ENCODE results near the gene DMPK. TPM values are rescaled to one million over a fixed set of nuclear protein-coding genes. Genes with fewer than 3 reads are reported as not detected.

Gene DMPK
- total RNA-seq, 1 experiment from 2014 or later = 18.3 TPM

DNA sequence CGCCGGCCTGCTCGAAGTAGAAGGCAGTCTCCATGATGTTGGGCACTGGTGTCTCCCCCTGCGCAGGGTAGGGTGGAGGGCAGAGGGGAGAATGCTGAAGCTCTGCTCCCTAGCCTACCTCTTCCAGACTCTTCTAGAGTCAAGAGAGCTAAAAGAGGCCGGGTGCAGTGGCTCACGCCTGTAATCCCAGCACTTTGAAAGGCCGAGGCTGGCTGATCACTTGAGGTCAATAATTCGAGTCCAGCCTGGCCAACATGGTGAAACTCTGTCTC lies 22.6 kb upstream of the DMPK start:
- ATAC-seq (no peak), DNase-seq (no peak)
- Histone ChIP-seq H3F3A (ENCODE audit: low read length, unreplicated experiment) (no peaks in the 10 kb centered on the region), H3K4me2 (ENCODE audit: low read length) (no peak overlapping the region), H4K20me1 (ENCODE audit: low read length) (no peaks in the 10 kb centered on the region), H3K79me2 (ENCODE audit: low read length) (no peaks in the 10 kb centered on the region), H3K4me3 (ENCODE audit: low read length) (no peak overlapping the region), H3K4me1 (ENCODE audit: insufficient read depth, low read length) (peaks cover 6% of the 10 kb centered on the region), H3K9me3 (ENCODE audit: low read length) (no peaks in the 10 kb centered on the region), H2AFZ (ENCODE audit: low read length) (no peak overlapping the region), H3K36me3 (ENCODE audit: low read depth, low read length) (no peaks in the 10 kb centered on the region), H3K9me2 (replicated peaks; ENCODE audit: low read length) (no peaks in the 10 kb centered on the region), H3K27ac (ENCODE audit: low read length) (no peak overlapping the region), H3K27me3 (ENCODE audit: low read length) (no peaks in the 10 kb centered on the region), H3K9ac (ENCODE audit: low read length) (no peak overlapping the region)
- no peak for TF ChIP-seq EZH2phosphoT487 (IDR thresholded peaks at IDR 0.05; ENCODE audit: borderline replicate concordance, low read length)
- TF ChIP-seq, protein P1, sequence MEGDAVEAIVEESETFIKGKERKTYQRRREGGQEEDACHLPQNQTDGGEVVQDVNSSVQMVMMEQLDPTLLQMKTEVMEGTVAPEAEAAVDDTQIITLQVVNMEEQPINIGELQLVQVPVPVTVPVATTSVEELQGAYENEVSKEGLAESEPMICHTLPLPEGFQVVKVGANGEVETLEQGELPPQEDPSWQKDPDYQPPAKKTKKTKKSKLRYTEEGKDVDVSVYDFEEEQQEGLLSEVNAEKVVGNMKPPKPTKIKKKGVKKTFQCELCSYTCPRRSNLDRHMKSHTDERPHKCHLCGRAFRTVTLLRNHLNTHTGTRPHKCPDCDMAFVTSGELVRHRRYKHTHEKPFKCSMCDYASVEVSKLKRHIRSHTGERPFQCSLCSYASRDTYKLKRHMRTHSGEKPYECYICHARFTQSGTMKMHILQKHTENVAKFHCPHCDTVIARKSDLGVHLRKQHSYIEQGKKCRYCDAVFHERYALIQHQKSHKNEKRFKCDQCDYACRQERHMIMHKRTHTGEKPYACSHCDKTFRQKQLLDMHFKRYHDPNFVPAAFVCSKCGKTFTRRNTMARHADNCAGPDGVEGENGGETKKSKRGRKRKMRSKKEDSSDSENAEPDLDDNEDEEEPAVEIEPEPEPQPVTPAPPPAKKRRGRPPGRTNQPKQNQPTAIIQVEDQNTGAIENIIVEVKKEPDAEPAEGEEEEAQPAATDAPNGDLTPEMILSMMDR (conservative IDR thresholded peaks at IDR 0.05; ENCODE audit: low read depth, low read length) = no peak
- no peak for TF ChIP-seq EZH2 (IDR thresholded peaks at IDR 0.05; ENCODE audit: low read length, unreplicated experiment)
- no TSS peak for BruUV-seq (replicated peaks)
- intact Hi-C loops (cut with micrococcal nuclease) = no loop called here
- POLR2A ChIA-PET (ENCODE audit: unreplicated experiment) = no interaction called here
- CTCF ChIA-PET = no interaction called here

DNA sequence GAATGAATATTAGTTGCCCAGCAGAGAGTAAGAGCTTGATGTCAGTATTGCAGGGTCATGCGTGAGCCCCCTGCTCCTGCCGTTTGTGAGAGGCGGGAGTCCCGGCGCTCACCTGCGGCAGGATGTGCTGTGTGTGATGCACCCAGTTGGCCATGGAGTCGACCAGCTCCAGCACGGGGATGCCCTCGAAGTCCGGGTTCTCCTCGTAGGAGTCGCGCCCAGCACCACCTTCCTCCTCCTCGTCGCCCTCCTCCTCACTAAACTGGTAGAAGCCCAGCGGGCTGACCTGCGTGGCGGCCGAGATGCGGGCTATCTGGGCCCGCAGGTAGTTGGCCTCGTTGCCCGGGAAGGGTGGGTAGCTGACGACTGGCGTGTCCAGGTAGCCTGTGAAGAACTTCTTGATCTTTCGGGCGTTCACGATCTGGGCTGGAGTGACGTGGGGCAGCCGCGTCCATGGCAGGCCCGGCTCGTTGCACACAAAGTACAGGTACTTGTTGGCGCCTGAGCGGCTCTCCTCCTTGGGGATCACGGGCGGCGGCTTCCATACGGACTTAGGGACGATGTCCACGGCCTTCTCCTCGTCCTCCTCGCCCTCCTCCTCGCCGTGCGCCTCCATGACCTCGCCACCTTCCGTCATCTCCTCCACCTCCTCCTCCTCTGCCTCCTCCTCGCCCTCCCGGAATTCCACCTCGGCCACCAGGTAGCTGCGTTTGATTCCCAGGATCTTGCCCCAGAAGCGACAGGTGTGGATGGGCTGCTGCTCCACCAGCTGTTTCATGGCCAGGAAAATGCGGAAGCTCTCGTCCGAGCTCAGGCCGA lies 22.1 kb upstream of the DMPK start:
- no peak for ATAC-seq
- no peaks in the 10 kb centered on the region for H3K79me2 ChIP-seq (ENCODE audit: low read length)
- POLR2A ChIA-PET (ENCODE audit: unreplicated experiment) = no interaction called here
- no peaks in the 10 kb centered on the region for H3K36me3 ChIP-seq (ENCODE audit: low read depth, low read length)
- H3K27ac ChIP-seq (ENCODE audit: low read length) = no peak overlapping the region
- H4K20me1 ChIP-seq (ENCODE audit: low read length) = no peaks in the 10 kb centered on the region
- intact Hi-C loops (cut with micrococcal nuclease) = no loop called here
- H3K9me3 ChIP-seq (ENCODE audit: low read length) = no peaks in the 10 kb centered on the region
- no peaks in the 10 kb centered on the region for H3K9me2 ChIP-seq (replicated peaks; ENCODE audit: low read length)
- no peaks in the 10 kb centered on the region for H3F3A ChIP-seq (ENCODE audit: low read length, unreplicated experiment)
- H3K27me3 ChIP-seq (ENCODE audit: low read length) = no peaks in the 10 kb centered on the region
- TF ChIP-seq, protein P1 (conservative IDR thresholded peaks at IDR 0.05; ENCODE audit: low read depth, low read length) = no peak
- TF ChIP-seq EZH2phosphoT487 (IDR thresholded peaks at IDR 0.05; ENCODE audit: borderline replicate concordance, low read length) (no peak), EZH2 (IDR thresholded peaks at IDR 0.05; ENCODE audit: low read length, unreplicated experiment) (no peak)
- no peak overlapping the region for H3K9ac ChIP-seq (ENCODE audit: low read length)
- CTCF ChIA-PET = no interaction called here
- H3K4me2 ChIP-seq (ENCODE audit: low read length) = no peak overlapping the region
- H3K4me1 ChIP-seq (ENCODE audit: insufficient read depth, low read length) = peaks cover under 1% of the 10 kb centered on the region; the same call in 1 of the 2 replicates
- no TSS peak for BruUV-seq (replicated peaks)
- no peak overlapping the region for H2AFZ ChIP-seq (ENCODE audit: low read length)
- DNase-seq = no peak
- no peak overlapping the region for H3K4me3 ChIP-seq (ENCODE audit: low read length)

DNA sequence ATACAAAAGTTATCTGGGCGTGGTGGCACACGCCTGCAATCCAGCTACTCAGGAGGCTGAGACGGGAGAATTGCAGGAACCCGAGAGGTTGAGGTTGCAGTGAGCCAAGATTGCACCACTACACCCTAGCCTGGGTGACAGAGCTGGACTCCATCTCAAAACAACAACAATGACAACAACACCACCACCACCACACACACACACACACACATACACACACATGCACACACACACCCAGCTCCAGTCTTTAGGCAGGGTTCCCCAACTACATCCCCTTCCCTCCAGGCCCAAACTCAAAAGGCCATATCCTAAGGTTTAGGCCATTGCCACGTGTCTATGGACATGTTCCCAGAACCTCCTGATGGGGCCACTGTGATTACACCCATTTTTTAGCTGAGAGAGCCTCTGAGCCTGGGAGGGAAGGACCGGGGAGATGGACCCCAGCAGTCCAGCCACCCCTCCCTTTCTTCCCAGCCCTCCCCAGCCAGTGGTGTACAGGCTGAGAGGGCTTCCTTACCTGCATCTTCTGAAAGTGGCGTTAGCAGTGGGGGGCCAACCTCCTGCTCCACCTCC lies 19.4 kb upstream of the DMPK start:
- POLR2A ChIA-PET (ENCODE audit: unreplicated experiment) = no interaction called here
- intact Hi-C loops (cut with micrococcal nuclease) = no loop called here
- no peak for ATAC-seq
- no peak overlapping the region for H3K9ac ChIP-seq (ENCODE audit: low read length)
- H3K79me2 ChIP-seq (ENCODE audit: low read length) = no peaks in the 10 kb centered on the region
- CTCF ChIA-PET = interaction anchor here (0.6 kb wide), 1 partner anchor 19 kb away, joined by 6 read pairs; the partner anchor contains the start of gene DMPK
- no peaks in the 10 kb centered on the region for H3K36me3 ChIP-seq (ENCODE audit: low read depth, low read length)
- H3K27me3 ChIP-seq (ENCODE audit: low read length) = no peaks in the 10 kb centered on the region
- BruUV-seq (replicated peaks) = no TSS peak
- H3K27ac ChIP-seq (ENCODE audit: low read length) = no peak overlapping the region
- DNase-seq = no peak
- H3K9me3 ChIP-seq (ENCODE audit: low read length) = no peaks in the 10 kb centered on the region
- no peak overlapping the region for H2AFZ ChIP-seq (ENCODE audit: low read length)
- H4K20me1 ChIP-seq (ENCODE audit: low read length) = no peaks in the 10 kb centered on the region
- H3K9me2 ChIP-seq (replicated peaks; ENCODE audit: low read length) = no peaks in the 10 kb centered on the region
- H3K4me2 ChIP-seq (ENCODE audit: low read length) = no peak overlapping the region
- TF ChIP-seq, protein P1 (conservative IDR thresholded peaks at IDR 0.05; ENCODE audit: low read depth, low read length) = no peak
- no peak for TF ChIP-seq EZH2 (IDR thresholded peaks at IDR 0.05; ENCODE audit: low read length, unreplicated experiment)
- no peak for TF ChIP-seq EZH2phosphoT487 (IDR thresholded peaks at IDR 0.05; ENCODE audit: borderline replicate concordance, low read length)
- H3K4me1 ChIP-seq (ENCODE audit: insufficient read depth, low read length) = no peaks in the 10 kb centered on the region
- no peak overlapping the region for H3K4me3 ChIP-seq (ENCODE audit: low read length)
- no peaks in the 10 kb centered on the region for H3F3A ChIP-seq (ENCODE audit: low read length, unreplicated experiment)

All from PC-3 (cell line).